22Rv1 (cell line): Measurements from ENCODE around the gene TUBB4B.

ENCODE experiments used
- H3K27ac ChIP-seq: fragments of 450-650 bp; 2 replicates; pipeline ENCODE4 v1.5.1; 2017
- ZFX ChIP-seq: fragments of 450-650 bp; IDR thresholded peaks from 2 replicates; pipeline ENCODE4 v1.6.1; 2017; ENCODE audit warnings: antibody characterized with exemption, borderline replicate concordance
- TF ChIP-seq, protein P1 (sequence below): fragments of 450-650 bp; IDR thresholded peaks from 2 replicates; pipeline ENCODE4 v1.5.1; 2017; ENCODE audit warnings: mild to moderate bottlenecking

TUBB4B gene

DNA sequence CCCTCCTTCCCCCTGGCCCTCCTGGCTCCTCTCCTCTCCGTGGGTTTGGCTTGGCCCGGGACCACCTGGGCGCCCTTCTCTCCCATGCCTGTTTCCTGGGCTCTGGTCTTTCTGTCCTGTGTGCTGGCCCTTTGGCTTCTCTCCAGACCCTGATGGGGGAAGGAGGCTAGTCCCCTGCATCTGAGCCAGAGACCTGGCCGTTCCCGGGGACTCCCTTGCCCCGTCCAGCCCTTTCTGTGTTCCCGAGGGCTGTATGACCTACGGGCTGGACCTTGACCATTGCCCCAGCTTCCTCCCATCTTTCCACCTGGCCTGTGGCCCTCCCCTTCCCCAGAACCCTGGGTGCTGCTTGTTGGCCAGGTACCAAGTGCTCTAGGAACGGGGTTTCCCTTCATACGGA, 22.4 kb downstream of the TUBB4B start:
- TF ChIP-seq, protein P1, sequence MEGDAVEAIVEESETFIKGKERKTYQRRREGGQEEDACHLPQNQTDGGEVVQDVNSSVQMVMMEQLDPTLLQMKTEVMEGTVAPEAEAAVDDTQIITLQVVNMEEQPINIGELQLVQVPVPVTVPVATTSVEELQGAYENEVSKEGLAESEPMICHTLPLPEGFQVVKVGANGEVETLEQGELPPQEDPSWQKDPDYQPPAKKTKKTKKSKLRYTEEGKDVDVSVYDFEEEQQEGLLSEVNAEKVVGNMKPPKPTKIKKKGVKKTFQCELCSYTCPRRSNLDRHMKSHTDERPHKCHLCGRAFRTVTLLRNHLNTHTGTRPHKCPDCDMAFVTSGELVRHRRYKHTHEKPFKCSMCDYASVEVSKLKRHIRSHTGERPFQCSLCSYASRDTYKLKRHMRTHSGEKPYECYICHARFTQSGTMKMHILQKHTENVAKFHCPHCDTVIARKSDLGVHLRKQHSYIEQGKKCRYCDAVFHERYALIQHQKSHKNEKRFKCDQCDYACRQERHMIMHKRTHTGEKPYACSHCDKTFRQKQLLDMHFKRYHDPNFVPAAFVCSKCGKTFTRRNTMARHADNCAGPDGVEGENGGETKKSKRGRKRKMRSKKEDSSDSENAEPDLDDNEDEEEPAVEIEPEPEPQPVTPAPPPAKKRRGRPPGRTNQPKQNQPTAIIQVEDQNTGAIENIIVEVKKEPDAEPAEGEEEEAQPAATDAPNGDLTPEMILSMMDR: no peak
- TF ChIP-seq ZFX: no peak
- H3K27ac ChIP-seq: 0 out of 2 replicates have a peak overlapping the region, but pooled peaks have one; percentile 98

GRCh38 chr9:137264067-137264466, 23.0 kb downstream of the TUBB4B start:
- TF ChIP-seq, protein P1: no peak
- TF ChIP-seq ZFX: no peak
- peak overlapping the region; percentile 98; the same call in 1 of the 2 replicates for H3K27ac ChIP-seq

DNA sequence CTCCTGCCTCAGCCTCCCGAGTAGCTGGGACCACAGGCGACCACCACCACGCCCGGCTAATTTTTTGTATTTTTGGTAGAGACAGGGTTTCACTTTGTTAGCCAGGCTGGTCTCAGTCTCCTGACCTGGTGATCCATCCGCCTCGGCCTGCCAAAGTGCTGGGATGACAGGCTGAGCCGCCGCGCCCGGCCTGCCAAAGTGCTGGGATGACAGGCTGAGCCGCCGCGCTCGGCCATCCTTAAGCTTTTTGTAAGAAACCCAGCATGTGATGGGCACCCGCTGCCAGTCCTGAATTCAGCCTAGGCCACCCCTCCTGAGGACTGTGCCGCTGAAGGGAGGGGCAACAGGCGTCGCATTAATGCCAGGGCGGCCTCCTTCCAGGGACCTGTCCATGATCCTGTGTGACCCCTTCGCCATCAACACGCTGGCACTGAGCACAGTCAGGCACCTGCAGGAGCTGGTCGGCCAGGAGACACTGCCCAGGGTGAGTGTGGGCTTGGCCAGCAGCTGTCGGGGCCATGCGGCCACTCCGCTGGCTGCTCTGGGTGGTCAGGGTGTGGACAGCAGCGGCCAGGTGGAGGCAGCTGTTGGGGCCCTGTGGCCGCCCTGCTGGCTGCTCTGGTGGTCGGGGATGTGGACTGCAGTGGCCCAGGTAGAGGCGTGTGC, 24.5 kb downstream of the TUBB4B start:
- TF ChIP-seq, protein P1: no peak
- TF ChIP-seq ZFX: no peak
- H3K27ac ChIP-seq: peak overlapping the region; percentile 98

- H3K27ac ChIP-seq: peak overlapping the region; percentile 98
- no peak for TF ChIP-seq ZFX
- TF ChIP-seq, protein P1: no peak
Measured at GRCh38 chr9:137266162-137266527, 25.1 kb downstream of the TUBB4B start.

DNA sequence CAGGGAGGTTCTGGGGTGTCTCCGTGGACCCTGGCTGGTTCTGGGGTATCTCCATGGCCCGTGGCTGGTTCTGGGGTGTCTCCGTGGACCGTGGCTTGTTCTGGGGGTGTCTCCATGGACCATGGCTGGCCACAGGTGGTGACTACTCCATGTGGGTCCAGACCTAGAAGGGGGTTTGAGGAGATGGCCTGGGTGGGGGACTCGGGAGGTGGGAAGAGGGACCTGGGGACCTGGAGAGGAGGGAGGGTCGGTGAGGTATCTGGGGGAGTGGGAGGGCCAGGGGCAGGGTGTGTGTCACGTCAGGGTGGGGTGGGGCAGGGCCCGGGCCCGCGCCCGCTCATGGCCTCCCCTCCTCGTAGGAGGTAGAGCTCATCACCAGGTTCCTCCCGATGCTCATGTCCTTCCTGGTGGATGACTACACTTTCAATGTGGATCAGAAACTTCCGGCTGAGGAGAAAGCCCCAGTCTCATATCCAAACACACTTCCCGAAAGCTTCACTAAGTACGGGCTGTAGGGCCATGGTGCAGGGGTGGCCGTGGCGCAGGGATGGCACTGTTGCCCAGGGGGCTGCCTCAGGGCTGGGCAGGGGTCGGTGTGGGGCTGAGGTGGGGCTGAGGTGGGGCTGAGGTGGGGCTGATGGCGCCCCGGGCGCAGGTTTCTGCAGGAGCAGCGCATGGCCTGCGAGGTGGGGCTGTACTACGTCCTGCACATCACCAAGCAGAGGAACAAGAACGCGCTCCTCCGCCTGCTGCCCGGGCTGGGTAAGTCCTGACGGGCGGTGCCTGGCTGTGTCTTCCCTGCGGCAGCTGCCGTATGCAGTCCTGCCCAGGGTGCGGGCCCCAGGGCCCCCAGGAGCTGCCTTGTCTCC, 25.7 kb downstream of the TUBB4B start:
- TF ChIP-seq, protein P1: no peak
- TF ChIP-seq ZFX: no peak
- H3K27ac ChIP-seq: peak overlapping the region; percentile 98

GRCh38 chr9:137267933-137268355, 26.9 kb downstream of the TUBB4B start:
- peak overlapping the region; percentile 98 for H3K27ac ChIP-seq
- TF ChIP-seq ZFX: no peak
- TF ChIP-seq, protein P1: no peak
